ENCODE measurements around the gene ASIC4. TPM values are rescaled to one million over a fixed set of nuclear protein-coding genes. Genes with fewer than 3 reads are reported as not detected.

The ASIC4 gene
- total RNA-seq, 1 experiment from 2014 or later: 0.21 TPM

GRCh38 chr2:219533930-219534661 lies 19.8 kb downstream of the ASIC4 start:
- no peak overlapping the region for H3K27ac ChIP-seq (ENCODE audit: low read length)
- no peak overlapping the region for H3K4me3 ChIP-seq (ENCODE audit: low read depth in 2 of 2, low read length in 2 of 2)
- intact Hi-C loops (cut with micrococcal nuclease; ENCODE audit: unreplicated experiment): no loop called here
- peaks cover 2% of the 10 kb centered on the region; the same call in 1 of the 2 replicates for H3K27me3 ChIP-seq (ENCODE audit: control insufficient read depth, insufficient read depth, low read length)
- no peaks in the 10 kb centered on the region; the same call in 1 of the 2 replicates for H3K4me1 ChIP-seq (ENCODE audit: control insufficient read depth, insufficient read depth, low read length)
- TF ChIP-seq CTCF (IDR thresholded peaks at IDR 0.05) (no peak), SIN3A (IDR thresholded peaks at IDR 0.05; ENCODE audit: borderline replicate concordance, insufficient read depth, low read depth, low read length) (no peak)
- CTCF ChIA-PET: interaction anchor here (0.7 to 1.0 kb wide), 2 partner anchors 12 to 24 kb away, joined by 4 to 9 read pairs; no protein-coding TSS in a partner anchor
- ATAC-seq (no peak), DNase-seq (ENCODE audit: low read depth, low spot score) (no peak)
- in situ Hi-C loops (cut with HindIII; ENCODE audit: low pct_unique_long_range_greater_than_20kb, low sequenced_read_pairs): no loop called here
- no TSS peak for BruUV-seq (replicated peaks)
- H3K36me3 ChIP-seq (ENCODE audit: control insufficient read depth, insufficient read depth, low read length): no peaks in the 10 kb centered on the region
- POLR2A ChIA-PET: no interaction called here
- no peaks in the 10 kb centered on the region for H3K9me3 ChIP-seq (ENCODE audit: control insufficient read depth, insufficient read depth, low read depth, low read length)

- CTCF ChIA-PET: no interaction called here
- no peaks in the 10 kb centered on the region; the same call in 1 of the 2 replicates for H3K4me1 ChIP-seq (ENCODE audit: control insufficient read depth, insufficient read depth, low read length)
- H3K27ac ChIP-seq (ENCODE audit: low read length): no peak overlapping the region
- TF ChIP-seq TCF7L2 (IDR thresholded peaks at IDR 0.05; ENCODE audit: low read depth, low read length): no peak
- no peak for TF ChIP-seq POLR2AphosphoS5 (IDR thresholded peaks at IDR 0.05; ENCODE audit: low read depth, low read length)
- TF ChIP-seq SIN3A (IDR thresholded peaks at IDR 0.05; ENCODE audit: borderline replicate concordance, insufficient read depth, low read depth, low read length): no peak
- intact Hi-C loops (cut with micrococcal nuclease; ENCODE audit: unreplicated experiment) (no loop called here), in situ Hi-C loops (cut with HindIII; ENCODE audit: low pct_unique_long_range_greater_than_20kb, low sequenced_read_pairs) (no loop called here)
- BruUV-seq (replicated peaks): no TSS peak
- no peak for DNase-seq (ENCODE audit: low read depth, low spot score)
- POLR2A ChIA-PET: no interaction called here
- no peak overlapping the region for H3K4me3 ChIP-seq (ENCODE audit: low read depth in 2 of 2, low read length in 2 of 2)
- no peaks in the 10 kb centered on the region for H3K36me3 ChIP-seq (ENCODE audit: control insufficient read depth, insufficient read depth, low read length)
- H3K27me3 ChIP-seq (ENCODE audit: control insufficient read depth, insufficient read depth, low read length): no peaks in the 10 kb centered on the region
- ATAC-seq: no peak
- H3K9me3 ChIP-seq (ENCODE audit: control insufficient read depth, insufficient read depth, low read depth, low read length): no peaks in the 10 kb centered on the region
Observed at GRCh38 chr2:219536425-219536824, 22.1 kb downstream of the ASIC4 start.

- in situ Hi-C loops (cut with HindIII; ENCODE audit: low pct_unique_long_range_greater_than_20kb, low sequenced_read_pairs): no loop called here
- ChIA-PET POLR2A (no interaction called here), CTCF (interaction anchor here (0.5 kb wide), 1 partner anchor 149 kb away, joined by 3 read pairs; the partner anchor contains the start of gene DNPEP)
- ATAC-seq: no peak
- intact Hi-C loops (cut with micrococcal nuclease; ENCODE audit: unreplicated experiment): no loop called here
- Histone ChIP-seq H3K27ac (ENCODE audit: low read length) (no peak overlapping the region), H3K9me3 (ENCODE audit: control insufficient read depth, insufficient read depth, low read depth, low read length) (no peaks in the 10 kb centered on the region), H3K36me3 (ENCODE audit: control insufficient read depth, insufficient read depth, low read length) (no peaks in the 10 kb centered on the region), H3K4me3 (ENCODE audit: low read depth in 2 of 2, low read length in 2 of 2) (no peak overlapping the region), H3K27me3 (ENCODE audit: control insufficient read depth, insufficient read depth, low read length) (no peaks in the 10 kb centered on the region), H3K4me1 (ENCODE audit: control insufficient read depth, insufficient read depth, low read length) (peaks cover 1% of the 10 kb centered on the region; the same call in 1 of the 2 replicates)
- DNase-seq (ENCODE audit: low read depth, low spot score): no peak
- TF ChIP-seq POLR2AphosphoS5 (IDR thresholded peaks at IDR 0.05; ENCODE audit: low read depth, low read length): no peak
- TF ChIP-seq CTCF (IDR thresholded peaks at IDR 0.05): no peak
- TF ChIP-seq TCF7L2 (IDR thresholded peaks at IDR 0.05; ENCODE audit: low read depth, low read length): no peak
- TF ChIP-seq SIN3A (IDR thresholded peaks at IDR 0.05; ENCODE audit: borderline replicate concordance, insufficient read depth, low read depth, low read length): no peak
- no peak for TF ChIP-seq REST (IDR thresholded peaks at IDR 0.05; ENCODE audit: insufficient read depth in 1 of 2, low read depth in 2 of 2, low read length in 1 of 2)
- no TSS peak for BruUV-seq (replicated peaks)
Observed at GRCh38 chr2:219536967-219537366, 22.7 kb downstream of the ASIC4 start.
